ENCODE measurements around the gene PSMD5.

Gene PSMD5

GRCh38 chr9:120850315-120850714, 7.6 kb upstream of the PSMD5 start:
- Histone ChIP-seq H2AFZ (no peak overlapping the region), H3K4me1 (no peaks in the 10 kb centered on the region), H3K4me2 (ENCODE audit: low read length) (no peak overlapping the region), H3K79me2 (no peaks in the 10 kb centered on the region), H3K4me3 (ENCODE audit: low read depth, low read length) (no peak overlapping the region), H3K9me3 (ENCODE audit: control insufficient read depth, low read length) (no peaks in the 10 kb centered on the region), H3K9ac (no peak overlapping the region), H3K27me3 (ENCODE audit: control insufficient read depth, insufficient read depth, low read length) (no peaks in the 10 kb centered on the region), H3K36me3 (ENCODE audit: control insufficient read depth, insufficient read depth, low read length) (no peaks in the 10 kb centered on the region), H3K27ac (no peak overlapping the region)
- no peak for TF ChIP-seq CTCF (IDR thresholded peaks at IDR 0.05)

- H3K4me1 ChIP-seq, result no peaks in the 10 kb centered on the region
- H3K27me3 ChIP-seq (ENCODE audit: control insufficient read depth, insufficient read depth, low read length), result no peaks in the 10 kb centered on the region
- TF ChIP-seq CTCF (IDR thresholded peaks at IDR 0.05), result no peak
- H3K9ac ChIP-seq, result no peak overlapping the region
- H3K36me3 ChIP-seq (ENCODE audit: control insufficient read depth, insufficient read depth, low read length), result no peaks in the 10 kb centered on the region
- no peak overlapping the region for H3K4me2 ChIP-seq (ENCODE audit: low read length)
- H3K27ac ChIP-seq, result no peak overlapping the region
- no peak overlapping the region for H2AFZ ChIP-seq
- H3K9me3 ChIP-seq (ENCODE audit: control insufficient read depth, low read length), result no peaks in the 10 kb centered on the region
- no peak overlapping the region for H3K4me3 ChIP-seq (ENCODE audit: low read depth, low read length)
- no peaks in the 10 kb centered on the region for H3K79me2 ChIP-seq
Measured at GRCh38 chr9:120846906-120847305, 4.2 kb upstream of the PSMD5 start.

- no peak overlapping the region for H3K27ac ChIP-seq
- H3K4me1 ChIP-seq, result no peaks in the 10 kb centered on the region
- no peak for TF ChIP-seq CTCF (IDR thresholded peaks at IDR 0.05)
- H3K4me3 ChIP-seq (ENCODE audit: low read depth, low read length), result no peak overlapping the region
- H3K27me3 ChIP-seq (ENCODE audit: control insufficient read depth, insufficient read depth, low read length), result no peaks in the 10 kb centered on the region
- no peak overlapping the region for H3K9ac ChIP-seq
- H3K36me3 ChIP-seq (ENCODE audit: control insufficient read depth, insufficient read depth, low read length), result no peaks in the 10 kb centered on the region
- H3K9me3 ChIP-seq (ENCODE audit: control insufficient read depth, low read length), result no peaks in the 10 kb centered on the region
- H3K79me2 ChIP-seq, result no peaks in the 10 kb centered on the region
- no peak overlapping the region for H3K4me2 ChIP-seq (ENCODE audit: low read length)
- H2AFZ ChIP-seq, result no peak overlapping the region
Measured at GRCh38 chr9:120846251-120846889, 3.6 kb upstream of the PSMD5 start.

GRCh38 chr9:120845255-120845654, 2.5 kb upstream of the PSMD5 start:
- H3K4me3 ChIP-seq (ENCODE audit: low read depth, low read length), result no peak overlapping the region
- H3K4me2 ChIP-seq (ENCODE audit: low read length), result no peak overlapping the region
- no peaks in the 10 kb centered on the region for H3K9me3 ChIP-seq (ENCODE audit: control insufficient read depth, low read length)
- no peak for TF ChIP-seq CTCF (IDR thresholded peaks at IDR 0.05)
- H2AFZ ChIP-seq, result no peak overlapping the region
- H3K27me3 ChIP-seq (ENCODE audit: control insufficient read depth, insufficient read depth, low read length), result no peaks in the 10 kb centered on the region
- no peak overlapping the region for H3K27ac ChIP-seq
- H3K79me2 ChIP-seq, result no peaks in the 10 kb centered on the region
- no peak overlapping the region for H3K9ac ChIP-seq
- no peaks in the 10 kb centered on the region for H3K4me1 ChIP-seq
- no peaks in the 10 kb centered on the region for H3K36me3 ChIP-seq (ENCODE audit: control insufficient read depth, insufficient read depth, low read length)

All from parathyroid adenoma (tissue), 2 donors.